GM18867 (cell line): ENCODE data around the gene COPS8.
A peak's percentile ranks its signal among the peaks of the same experiment; 100 is the strongest.

Experiments used
- ATAC-seq: cut with Tn5 transposase; IDR thresholded peaks from one replicate; pipeline ENCODE4 v1.9.1; 2021; ENCODE audit warnings: mild to moderate bottlenecking, moderate library complexity; ENCODE audit not compliant: unreplicated experiment

The COPS8 gene

GRCh38 chr2:237097911-237098702 is 12.4 kb downstream of the COPS8 start:
- no peak for ATAC-seq

- ATAC-seq: peak; percentile 60
These were observed 14.1 kb downstream of the COPS8 start for GRCh38 chr2:237099804-237100203.

DNA sequence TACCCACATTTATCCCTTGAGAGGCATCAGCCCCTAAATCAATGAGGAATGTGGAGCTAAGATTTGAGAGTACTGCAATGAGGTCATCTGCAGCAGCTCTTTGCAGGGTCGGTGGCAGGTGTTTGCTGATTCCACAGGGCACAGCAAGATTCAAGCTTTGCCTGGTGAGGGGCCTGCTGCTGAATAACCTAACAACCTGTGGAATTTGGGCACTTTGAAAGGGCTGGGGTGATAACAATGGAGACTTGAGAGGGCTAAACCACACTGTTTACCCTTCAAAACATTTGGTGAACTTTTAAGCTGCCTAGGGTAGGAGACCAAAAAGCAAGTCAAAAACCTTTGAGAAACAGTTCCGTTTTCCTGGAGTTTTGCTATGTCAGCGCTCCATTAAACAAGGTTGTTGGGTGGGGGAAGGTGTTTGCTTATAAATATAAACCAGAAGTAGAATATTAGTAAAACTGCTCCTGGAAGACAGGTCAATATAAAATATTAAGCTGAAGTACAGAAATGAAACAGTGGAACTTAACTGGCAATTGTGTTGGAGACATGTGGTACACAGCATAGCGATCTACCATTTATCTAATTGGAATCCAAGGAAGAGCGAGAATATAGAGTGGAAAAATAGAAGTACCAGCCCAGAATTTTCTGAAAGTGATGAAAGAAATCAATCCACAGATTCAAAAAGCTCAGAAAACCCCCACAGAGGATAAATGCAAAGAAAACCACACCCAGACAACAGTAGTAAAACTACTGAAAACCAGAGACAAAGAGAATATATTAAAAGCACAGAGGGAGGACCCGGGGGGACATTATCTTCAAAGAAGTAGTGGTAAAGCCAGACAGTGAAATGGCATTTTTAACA is 15.7 kb downstream of the COPS8 start:
- no peak for ATAC-seq

- no peak for ATAC-seq
These were observed 16.7 kb downstream of the COPS8 start for GRCh38 chr2:237102428-237102827.

GRCh38 chr2:237109421-237109934 is 23.8 kb downstream of the COPS8 start:
- ATAC-seq: no peak

DNA sequence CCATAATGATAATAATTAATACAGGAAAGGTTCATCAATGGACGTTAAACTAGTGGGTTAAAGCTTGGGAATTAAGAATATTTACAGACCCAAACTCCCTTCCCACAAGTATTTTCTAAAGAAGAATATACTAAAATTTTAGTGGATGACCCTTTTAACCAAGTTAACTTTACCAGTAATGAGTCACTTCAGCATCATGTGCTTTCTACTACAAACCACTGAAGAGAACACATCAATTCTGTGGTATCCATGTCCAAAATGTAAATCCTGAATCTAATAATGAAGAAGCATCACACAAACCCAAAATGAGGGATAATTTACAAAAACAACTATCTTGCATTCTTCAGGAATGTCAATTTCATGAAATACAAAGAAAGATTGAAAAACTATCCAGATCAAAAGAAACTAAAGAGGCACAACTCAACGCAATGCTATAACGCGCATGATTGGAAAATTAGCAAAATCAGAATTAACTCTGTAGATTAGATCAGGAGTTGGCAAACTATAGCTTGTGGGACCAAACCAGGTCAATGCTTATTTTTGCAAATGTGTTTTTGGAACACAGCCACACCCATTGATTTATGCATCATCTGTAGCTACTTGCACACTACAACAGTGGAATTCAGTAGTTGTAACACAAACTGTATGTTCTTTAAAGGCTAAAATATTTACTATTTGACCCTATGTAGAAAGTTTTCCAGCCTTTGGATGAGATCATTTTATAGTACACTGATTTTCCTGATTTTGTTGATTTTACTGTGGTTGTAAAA is 27.5 kb downstream of the COPS8 start:
- no peak for ATAC-seq

GRCh38 chr2:237115870-237116269 is 30.2 kb downstream of the COPS8 start:
- no peak for ATAC-seq

DNA sequence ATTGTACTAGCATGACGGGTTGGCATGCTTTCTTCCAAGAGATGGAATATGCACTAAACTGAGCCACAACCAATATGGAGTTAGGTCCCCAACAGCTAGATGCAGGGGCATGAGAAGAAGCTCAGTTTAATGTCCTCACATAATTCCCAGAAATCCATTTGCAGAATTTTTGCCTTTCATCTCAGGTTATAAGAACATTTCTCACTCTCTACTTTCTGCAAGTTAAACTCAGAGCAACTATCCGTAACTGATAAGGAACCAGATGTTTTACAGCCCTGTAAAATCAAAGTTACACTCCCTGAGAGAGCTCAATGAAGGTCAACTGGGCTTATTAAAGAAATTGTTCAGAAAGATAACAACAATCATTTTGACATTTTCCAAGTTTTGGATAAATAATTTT is 30.7 kb downstream of the COPS8 start:
- ATAC-seq: no peak

DNA sequence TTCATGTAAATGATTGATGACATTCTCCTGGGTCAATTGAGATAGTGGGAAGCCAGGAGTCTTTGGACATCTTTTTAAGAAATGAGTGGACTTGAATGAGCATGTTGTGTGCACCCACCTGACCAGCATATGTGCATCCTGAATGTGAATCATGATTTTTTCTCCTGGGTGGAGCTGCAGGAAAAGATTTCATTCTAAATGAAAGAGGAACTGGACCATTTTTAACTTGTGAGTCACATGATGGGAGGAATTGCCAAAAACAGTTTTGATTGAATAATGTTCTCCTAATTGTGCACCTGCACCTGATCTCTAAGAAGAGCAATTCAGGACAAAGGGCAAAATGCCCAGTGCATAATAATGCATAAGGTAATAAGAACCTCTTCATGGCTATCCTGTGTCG is 32.3 kb downstream of the COPS8 start:
- ATAC-seq: no peak

GRCh38 chr2:237118561-237119155 is 33.0 kb downstream of the COPS8 start:
- ATAC-seq: no peak

DNA sequence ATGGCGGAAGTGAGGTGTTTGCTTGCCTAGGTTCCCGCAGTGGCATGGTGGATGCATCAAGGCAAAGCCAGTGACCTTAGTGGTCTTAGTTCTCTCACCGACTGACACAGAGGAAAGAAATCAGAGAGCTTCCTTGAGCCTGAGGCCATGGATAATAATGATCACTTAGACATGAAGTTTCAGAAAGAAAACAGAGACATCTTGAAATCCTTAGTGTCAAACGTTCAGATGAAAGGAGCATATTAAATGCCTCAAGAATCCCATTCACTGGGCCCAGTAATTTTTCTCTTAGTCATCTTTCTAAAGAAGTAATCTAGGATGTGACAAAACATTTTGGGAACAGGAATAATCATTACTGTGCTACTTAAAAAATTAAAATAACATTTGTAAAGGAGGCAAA is 35.2 kb downstream of the COPS8 start:
- no peak for ATAC-seq

DNA sequence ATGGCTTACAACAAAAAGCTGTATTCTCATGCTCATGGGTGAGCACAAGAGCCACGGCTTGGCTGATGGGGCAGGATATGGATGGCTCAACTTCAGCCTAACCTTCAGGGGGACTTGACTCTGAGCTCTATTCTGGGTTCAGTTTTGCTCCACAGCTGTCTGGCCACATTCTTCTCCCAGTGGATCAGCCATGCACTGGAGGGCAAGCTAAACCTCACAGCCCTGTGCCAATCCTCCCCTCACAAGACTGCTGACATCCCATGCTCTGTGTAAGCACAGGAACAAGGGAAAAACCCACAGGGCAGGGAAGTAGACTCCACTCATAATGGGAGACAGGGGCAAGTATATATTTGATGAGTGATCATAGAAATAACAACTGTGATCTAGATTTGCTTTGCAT is 35.6 kb downstream of the COPS8 start:
- ATAC-seq: no peak

DNA sequence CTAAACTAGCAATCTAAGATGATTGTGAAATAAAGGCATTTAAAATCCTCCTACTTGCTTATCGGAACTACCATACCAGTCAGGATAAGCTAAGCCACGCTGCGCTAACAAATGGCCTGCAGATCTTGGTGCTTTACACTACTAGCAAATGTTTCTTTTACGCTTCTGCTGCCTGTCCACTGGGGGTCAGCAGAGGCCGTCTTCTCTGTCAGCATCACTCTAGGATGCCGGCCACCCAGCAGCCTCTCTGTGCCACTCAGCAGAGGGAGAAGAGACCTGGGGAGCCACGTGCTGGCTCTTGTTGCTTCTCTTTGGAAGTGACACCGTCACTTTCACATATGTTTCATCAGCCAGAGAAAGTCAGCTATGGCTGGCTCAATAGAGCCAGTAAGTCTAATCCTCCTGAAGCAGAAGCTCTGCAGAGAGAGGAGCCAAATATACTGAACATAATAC is 36.6 kb downstream of the COPS8 start:
- peak; percentile 58 for ATAC-seq

DNA sequence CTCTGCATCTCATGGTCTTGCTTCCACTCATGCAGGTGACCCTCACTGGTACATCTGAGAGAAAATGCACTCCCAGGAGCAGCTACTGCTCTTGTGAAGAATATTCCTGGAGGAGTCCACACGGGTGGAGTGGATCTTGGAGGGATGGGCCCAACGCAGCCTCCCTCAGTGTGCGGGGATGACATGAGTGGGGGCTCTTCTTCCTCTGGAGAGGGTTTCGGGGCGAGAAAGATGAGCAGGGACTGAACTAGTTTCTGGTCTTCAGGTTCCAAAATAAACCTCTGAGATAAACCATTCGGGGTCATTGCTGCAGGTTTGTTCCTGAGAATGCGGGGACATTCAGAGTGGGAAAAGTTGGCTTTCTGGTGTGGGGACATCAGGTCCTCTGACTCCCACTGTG is 39.1 kb downstream of the COPS8 start:
- ATAC-seq: no peak

DNA sequence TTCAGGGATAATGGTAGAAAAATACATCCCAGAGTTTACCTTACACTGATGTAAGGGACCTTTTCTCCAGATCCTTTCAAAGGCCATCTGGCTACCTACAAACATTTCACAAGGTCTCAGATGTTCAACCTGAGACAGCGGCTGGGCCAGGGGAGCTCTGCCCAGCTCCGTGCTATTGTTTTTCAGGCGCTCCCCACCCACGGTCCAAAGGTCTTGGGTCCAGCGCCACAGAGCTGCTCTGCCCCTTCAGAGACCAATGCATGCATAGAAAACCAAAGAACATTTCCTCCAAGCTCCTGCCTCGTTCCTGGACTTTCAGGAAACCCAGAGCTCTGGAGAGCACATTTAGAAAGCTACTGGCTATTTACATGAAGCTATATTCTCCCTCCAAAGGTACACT is 40.3 kb downstream of the COPS8 start:
- ATAC-seq: no peak

GRCh38 chr2:237126519-237127174 is 41.0 kb downstream of the COPS8 start:
- ATAC-seq: no peak

- ATAC-seq: no peak
These were observed 42.5 kb downstream of the COPS8 start for GRCh38 chr2:237128026-237128703.

DNA sequence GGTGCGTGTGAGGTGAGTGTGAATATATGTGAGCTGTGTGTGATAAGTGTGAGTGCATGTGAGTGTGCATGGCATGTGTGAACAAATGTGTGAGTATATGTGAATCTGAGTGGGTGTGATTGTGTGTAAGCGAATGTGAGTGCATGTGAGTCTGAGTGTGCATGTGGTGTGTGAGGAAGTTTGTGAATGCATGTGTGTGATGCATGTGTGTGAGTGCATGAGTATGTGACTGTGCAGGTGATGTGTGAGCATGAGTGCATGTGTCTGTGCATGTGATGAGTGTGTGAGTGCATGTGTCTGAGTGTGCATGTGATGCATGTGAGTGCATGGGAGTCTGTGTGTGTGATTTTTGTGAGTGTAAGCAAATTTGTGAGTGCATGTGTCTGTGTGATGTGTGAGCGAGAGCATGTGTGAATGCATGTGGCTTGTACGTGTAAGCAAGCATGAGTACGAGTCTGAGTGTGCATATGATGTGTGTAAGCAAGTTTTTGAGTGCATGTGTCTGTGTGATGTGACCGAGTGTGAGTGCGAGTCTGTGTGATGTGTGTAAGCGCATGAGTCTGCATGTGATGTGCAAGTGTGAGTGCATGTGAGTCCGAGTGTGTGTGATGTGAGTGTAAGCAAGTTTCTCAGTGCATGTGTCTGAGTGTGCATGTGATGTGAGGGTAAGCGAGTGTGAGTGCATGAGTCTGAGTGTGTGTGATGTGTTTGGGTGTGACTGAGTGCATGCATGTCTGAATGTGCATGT is 43.3 kb downstream of the COPS8 start:
- ATAC-seq: no peak
